Mucosa of descending colon (tissue), 3 donors: Measurements from ENCODE around the gene PRKACG. TPM values are rescaled to one million over a fixed set of nuclear protein-coding genes. Genes with fewer than 3 reads are reported as not detected.

Experiments used
- ATAC-seq: fragments of 200-7000 bp; cut with Tn5 transposase; one replicate; pipeline ENCODE4 v1.9.1; 2020; ENCODE audit warnings: mild to moderate bottlenecking, moderate library complexity
- DNase-seq, 3 donors: peaks; one replicate each; pipeline ENCODE4 v3.0.0-alpha.2; 2020
- H3K36me3 ChIP-seq: fragments of 200-600 bp; one replicate; pipeline ENCODE4 v1.8.0; 2021; ENCODE audit warnings: low read depth, mild to moderate bottlenecking
- H3K4me1 ChIP-seq: fragments of 200-600 bp; one replicate; pipeline ENCODE4 v1.8.0; 2021; ENCODE audit warnings: low read depth, mild to moderate bottlenecking
- H3K4me3 ChIP-seq: fragments of 200-600 bp; one replicate; pipeline ENCODE4 v1.8.0; 2021; ENCODE audit warnings: mild to moderate bottlenecking
- H3K9me3 ChIP-seq: fragments of 200-600 bp; one replicate; pipeline ENCODE4 v1.8.0; 2021; ENCODE audit warnings: mild to moderate bottlenecking
- CTCF ChIP-seq: fragments of 200-600 bp; IDR thresholded peaks from one replicate; pipeline ENCODE4 v1.8.0; 2022; ENCODE audit warnings: antibody characterized with exemption, mild to moderate bottlenecking
- intact Hi-C, 2 donors: fragments of 100-400 bp; cut with DNase I in 1 of 2; cut with micrococcal nuclease in 1 of 2; formaldehyde crosslinking; loops; one replicate each; pipeline versions ENCODE4 v1.11.0 to v1.11.1; 2022; cut with DNase I, micrococcal nuclease
- total RNA-seq, 3 donors: library from RNA; stranded (reverse); fragmentation: NEBNext Ultra II Directional in 2 of 3; extraction: Animal tissue kit (Norgen Biotek cat#: 25700) in 2 of 3; gene quantifications; one replicate each; pipeline versions ENCODE4 v1.2.1 to v1.2.4, GENCODE V29; 2021 to 2023
- donor health status: DM: no; HTN: no; CAD: no; lungs with moderate emphysema.
- donor health status: DM: no; HTN: no; CAD: no.
- donor health status: DM: no; HTN: yes; CAD: no.

Gene PRKACG
- total RNA-seq, 3 donors from 2014 or later: not detected

GRCh38 chr9:68967800-68968199 is 46.1 kb downstream of the PRKACG start:
- H3K36me3 ChIP-seq: no peaks in the 10 kb centered on the region
- TF ChIP-seq CTCF: no peak
- DNase-seq (no peak), ATAC-seq (no peak)
- H3K4me3 ChIP-seq: no peak overlapping the region
- H3K4me1 ChIP-seq: peaks cover 33% of the 10 kb centered on the region
- no peaks in the 10 kb centered on the region for H3K9me3 ChIP-seq
- intact Hi-C loops: no loop called here

GRCh38 chr9:68966496-68966944 is 47.4 kb downstream of the PRKACG start:
- Histone ChIP-seq H3K36me3 (no peaks in the 10 kb centered on the region), H3K9me3 (no peaks in the 10 kb centered on the region), H3K4me1 (peaks cover 40% of the 10 kb centered on the region), H3K4me3 (no peak overlapping the region)
- no peak for DNase-seq
- TF ChIP-seq CTCF: no peak
- intact Hi-C loops: no loop called here
- no peak for ATAC-seq

- ATAC-seq (peak; percentile 53), DNase-seq (no peak)
- Histone ChIP-seq H3K4me3 (no peak overlapping the region), H3K9me3 (no peaks in the 10 kb centered on the region), H3K4me1 (peaks cover 37% of the 10 kb centered on the region), H3K36me3 (no peaks in the 10 kb centered on the region)
- TF ChIP-seq CTCF: no peak
- intact Hi-C loops: no loop called here
Observed at GRCh38 chr9:68964765-68965164, 49.1 kb downstream of the PRKACG start.

GRCh38 chr9:68964102-68964541 is 49.8 kb downstream of the PRKACG start:
- Histone ChIP-seq H3K9me3 (no peaks in the 10 kb centered on the region), H3K36me3 (no peaks in the 10 kb centered on the region), H3K4me1 (peaks cover 32% of the 10 kb centered on the region), H3K4me3 (no peak overlapping the region)
- DNase-seq: peak in 1 of 3 donors; percentile 56
- intact Hi-C loops: no loop called here
- TF ChIP-seq CTCF: no peak
- ATAC-seq: peak; percentile 94

GRCh38 chr9:68963416-68963815 is 50.5 kb downstream of the PRKACG start:
- peaks cover 32% of the 10 kb centered on the region for H3K4me1 ChIP-seq
- intact Hi-C loops: no loop called here
- H3K4me3 ChIP-seq: no peak overlapping the region
- no peaks in the 10 kb centered on the region for H3K36me3 ChIP-seq
- H3K9me3 ChIP-seq: no peaks in the 10 kb centered on the region
- DNase-seq (no peak), ATAC-seq (peak; percentile 57)
- TF ChIP-seq CTCF: no peak

Other genes starting within 250 kb of the PRKACG start
- gene FXN, start 21.6 kb upstream of the PRKACG start, total RNA-seq: 10 to 100 TPM in 2 of 3 donors, 1 to 10 TPM in 1; 9.3 to 11.0 (median 10.2) TPM
- gene TJP2, start 160.2 kb upstream of the PRKACG start, total RNA-seq: 100 to 1,000 TPM in 2 of 3 donors, 10 to 100 TPM in 1; 81.1 to 172 (median 124) TPM